BLaER1 treated with 17β-estradiol and CSF1 and Interleukin-3, amounts not matched to agents 10 nM and 100 nM (cell line): ENCODE measurements around the gene CHL1.

Source experiments
- H3K27ac ChIP-seq, 11 experiments: shearing (Covaris generic); formaldehyde crosslinking; 2 replicates each; pipeline ENCODE4 v1.8.1; 2022
- H3K27me3 ChIP-seq, 11 experiments: shearing (Covaris generic); formaldehyde crosslinking; 2 replicates each; pipeline ENCODE4 v1.8.1; 2022
- H3K36me3 ChIP-seq, 11 experiments: shearing (Covaris generic); formaldehyde crosslinking; 2 replicates each; pipeline ENCODE4 v1.8.1; 2022
- H3K4me1 ChIP-seq, 10 experiments: shearing (Covaris generic); formaldehyde crosslinking; 2 replicates each; pipeline ENCODE4 v1.8.1; 2022
- H3K4me2 ChIP-seq, 11 experiments: shearing (Covaris generic); formaldehyde crosslinking; 2 replicates each; pipeline ENCODE4 v1.8.1; 2022
- H3K4me3 ChIP-seq, 10 experiments: shearing (Covaris generic); formaldehyde crosslinking; 2 replicates each; pipeline ENCODE4 v1.8.1; 2022
- H3K9ac ChIP-seq, 11 experiments: shearing (Covaris generic); formaldehyde crosslinking; 2 replicates each; pipeline ENCODE4 v1.8.1; 2022
- H3K9me3 ChIP-seq, 11 experiments: shearing (Covaris generic); formaldehyde crosslinking; replicated peaks in 1 of 11; 2 replicates each; pipeline ENCODE4 v1.8.1; 2022
- H4K20me1 ChIP-seq, 11 experiments: shearing (Covaris generic); formaldehyde crosslinking; 2 replicates each; pipeline ENCODE4 v1.8.1; 2022
- Cebpa-rat ChIP-seq, 11 experiments: shearing (Covaris generic); IDR thresholded peaks; 2 replicates each; pipeline ENCODE4 v1.8.1; 2022

The CHL1 gene

GRCh38 chr3:204102-204501, 7.5 kb downstream of the CHL1 start:
- H3K27me3 ChIP-seq, result peaks cover 0 to 11% (median 9%) of the 10 kb centered on the region in 11 experiments; a peak in 20 of 22 replicates
- H3K4me1 ChIP-seq, result no peaks in the 10 kb centered on the region
- no peak for TF ChIP-seq Cebpa-rat (IDR thresholded peaks at IDR 0.05)

DNA sequence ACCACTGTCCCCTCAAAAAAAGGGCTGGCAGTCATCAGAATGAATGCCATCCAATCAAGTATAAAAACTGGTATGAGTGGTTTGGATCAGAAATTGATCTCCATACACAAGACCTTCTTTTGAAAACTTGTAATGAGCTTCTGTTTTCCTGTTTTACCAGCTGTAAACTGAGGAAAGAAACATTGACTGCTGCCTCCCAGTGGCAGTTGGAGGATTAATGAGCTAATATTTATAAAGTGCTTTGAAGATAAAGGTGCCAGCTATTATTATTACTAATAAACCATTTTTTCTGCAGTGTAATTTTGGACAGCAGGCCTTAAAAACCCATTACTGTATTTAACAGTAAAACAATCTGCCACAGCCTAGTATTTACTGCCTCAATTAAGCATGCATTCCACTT, 11.4 kb downstream of the CHL1 start:
- Histone ChIP-seq H4K20me1 (no peaks in the 10 kb centered on the region), H3K9ac (no peak overlapping the region), H3K4me3 (no peak overlapping the region), H3K27ac (no peak overlapping the region), H3K9me3 (no peaks in the 10 kb centered on the region), H3K27me3 (no peaks in the 10 kb centered on the region), H3K4me1 (no peaks in the 10 kb centered on the region; a peak in 1 of 20 replicates), H3K36me3 (no peaks in the 10 kb centered on the region), H3K4me2 (no peak overlapping the region)
- no peak for TF ChIP-seq Cebpa-rat (IDR thresholded peaks at IDR 0.05)

More at GRCh38 chr3:204102-204501, 7.5 kb downstream of the CHL1 start:
- Histone ChIP-seq H3K27ac (no peak overlapping the region), H3K9me3 (no peaks in the 10 kb centered on the region), H3K4me3 (no peak overlapping the region), H3K36me3 (no peaks in the 10 kb centered on the region), H3K9ac (no peak overlapping the region), H4K20me1 (no peaks in the 10 kb centered on the region), H3K4me2 (no peak overlapping the region)

DNA sequence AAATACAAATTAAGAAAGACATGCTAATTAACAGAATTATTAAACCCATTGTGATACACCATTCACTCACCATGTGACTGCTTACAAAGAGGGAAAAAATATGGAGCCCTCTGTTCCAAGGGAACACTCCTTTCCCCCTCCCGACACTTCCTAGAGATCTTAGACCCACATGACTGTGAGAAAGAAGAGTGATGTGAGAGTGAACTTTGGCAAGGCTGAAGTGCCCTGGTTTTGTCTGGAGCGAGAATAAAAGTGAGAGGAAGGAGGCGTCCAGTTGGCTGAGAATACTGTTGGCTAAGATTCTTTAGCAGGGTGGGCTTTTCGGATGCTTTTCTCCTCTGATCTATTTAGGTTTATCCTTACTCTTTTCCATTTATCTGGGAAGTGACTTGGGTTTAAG, 14.1 kb downstream of the CHL1 start:
- no peaks in the 10 kb centered on the region for H3K36me3 ChIP-seq
- no peaks in the 10 kb centered on the region for H3K27me3 ChIP-seq
- no peak overlapping the region for H3K27ac ChIP-seq
- H3K4me2 ChIP-seq, result no peak overlapping the region
- TF ChIP-seq Cebpa-rat (IDR thresholded peaks at IDR 0.05), result no peak
- H3K9me3 ChIP-seq, result no peaks in the 10 kb centered on the region
- no peak overlapping the region for H3K4me3 ChIP-seq
- H3K4me1 ChIP-seq, result no peaks in the 10 kb centered on the region; a peak in 1 of 20 replicates
- no peaks in the 10 kb centered on the region for H4K20me1 ChIP-seq
- no peak overlapping the region for H3K9ac ChIP-seq

DNA sequence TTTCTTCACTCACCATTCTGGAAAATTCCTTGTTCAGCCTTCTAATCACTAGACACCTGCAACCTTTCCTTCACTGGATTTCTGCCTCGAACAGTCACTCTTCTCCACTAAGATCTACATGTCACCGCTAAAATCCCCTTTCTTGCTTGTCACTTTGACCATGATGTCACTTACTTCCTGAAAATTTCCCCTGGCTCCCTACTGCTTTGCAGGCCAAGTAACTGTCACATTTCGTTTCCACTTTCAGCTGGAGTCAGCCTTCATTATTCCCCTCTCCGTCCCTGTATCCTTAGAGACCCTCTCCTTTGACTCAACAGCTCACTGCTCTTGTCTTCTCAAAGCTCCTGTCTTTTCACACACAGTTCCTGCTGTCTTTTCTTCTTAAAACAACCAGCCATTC, 15.9 kb downstream of the CHL1 start:
- Histone ChIP-seq H3K4me3 (no peak overlapping the region), H3K4me1 (peaks cover 0 to 6% (median 0%) of the 10 kb centered on the region in 10 experiments; a peak in 5 of 20 replicates), H3K4me2 (0 out of 22 replicates have a peak overlapping the region, but pooled peaks of 1 of the 11 experiments have one; percentile 16), H3K36me3 (no peaks in the 10 kb centered on the region), H4K20me1 (no peaks in the 10 kb centered on the region), H3K9ac (no peak overlapping the region), H3K27me3 (no peaks in the 10 kb centered on the region), H3K9me3 (no peaks in the 10 kb centered on the region), H3K27ac (no peak overlapping the region)
- TF ChIP-seq Cebpa-rat (IDR thresholded peaks at IDR 0.05), result no peak

DNA sequence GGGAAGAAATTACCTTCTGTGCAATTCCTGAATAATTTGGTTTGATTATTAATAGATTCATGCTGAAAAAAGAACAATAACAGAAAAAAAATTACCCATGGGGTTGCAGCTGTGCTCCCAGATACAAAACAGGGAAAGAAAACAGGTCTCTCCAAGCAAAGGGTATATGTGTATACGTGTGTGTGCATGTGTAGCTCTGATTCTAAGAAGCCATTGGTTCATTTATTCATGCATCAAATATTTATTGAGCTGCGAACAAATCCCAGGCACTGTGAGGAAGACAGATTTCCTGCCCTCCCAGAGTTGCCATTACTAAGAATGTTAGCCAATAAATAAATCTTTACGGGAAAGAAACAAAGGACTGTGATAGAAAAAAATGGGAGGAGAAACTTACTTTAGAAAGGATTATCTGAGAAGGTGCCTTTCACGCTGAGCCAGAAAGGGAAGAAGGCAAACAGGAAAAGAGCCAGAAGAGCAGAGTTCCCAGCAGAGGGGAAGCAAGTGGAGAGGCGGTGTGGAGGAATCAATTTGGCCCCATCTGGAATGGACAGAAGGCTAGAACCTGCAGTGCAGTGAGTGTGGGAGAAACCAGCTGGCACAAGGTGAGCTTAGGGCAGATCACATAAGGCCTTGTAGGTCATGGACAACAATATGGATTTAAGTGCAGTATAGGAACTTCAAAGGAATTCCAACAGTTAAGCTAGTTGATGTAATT, 20.7 kb downstream of the CHL1 start:
- TF ChIP-seq Cebpa-rat (IDR thresholded peaks at IDR 0.05), result no peak
- Histone ChIP-seq H3K4me1 (peaks cover 0 to 16% (median 4%) of the 10 kb centered on the region in 10 experiments; a peak in 7 of 20 replicates), H3K9me3 (peaks cover 0 to 4% (median 0%) of the 10 kb centered on the region in 11 experiments; a peak in 4 of 22 replicates), H4K20me1 (no peaks in the 10 kb centered on the region), H3K9ac (no peak overlapping the region), H3K36me3 (no peaks in the 10 kb centered on the region), H3K27ac (no peak overlapping the region), H3K4me2 (peak overlapping the region in 1 of 11 experiments; percentile 26; a peak in 2 of 22 replicates), H3K4me3 (no peak overlapping the region), H3K27me3 (no peaks in the 10 kb centered on the region)

DNA sequence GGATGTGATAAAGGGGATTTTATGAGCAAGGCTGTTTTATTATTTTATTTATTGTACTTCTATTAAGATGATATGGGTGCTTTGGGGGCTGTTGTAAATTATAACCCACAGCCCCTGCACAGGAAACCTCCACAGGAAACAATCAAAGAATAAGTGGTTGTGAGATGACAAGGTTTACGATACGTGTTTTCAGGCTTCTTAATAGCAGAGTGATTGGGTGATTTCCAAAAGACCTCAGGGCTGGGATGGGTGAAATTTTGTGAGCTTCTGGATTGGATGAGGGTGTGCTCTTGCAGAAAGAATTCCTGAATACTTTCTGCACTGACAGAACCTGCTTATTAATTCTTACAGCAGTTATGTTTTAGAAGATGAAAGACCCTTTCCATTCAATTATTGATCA, 21.4 kb downstream of the CHL1 start:
- Histone ChIP-seq H3K4me2 (peak overlapping the region in 8 of 11 experiments; percentile 8 to 46 (median 22); a peak in 8 of 22 replicates), H3K9ac (no peak overlapping the region), H3K27me3 (no peaks in the 10 kb centered on the region), H3K36me3 (no peaks in the 10 kb centered on the region), H3K4me1 (peaks cover 0 to 16% (median 4%) of the 10 kb centered on the region in 10 experiments; a peak in 6 of 20 replicates), H3K4me3 (no peak overlapping the region), H4K20me1 (no peaks in the 10 kb centered on the region), H3K27ac (no peak overlapping the region), H3K9me3 (peaks cover 1 to 11% (median 4%) of the 10 kb centered on the region in 11 experiments; a peak in 13 of 22 replicates)
- TF ChIP-seq Cebpa-rat (IDR thresholded peaks at IDR 0.05), result no peak

GRCh38 chr3:228442-229182, 32.0 kb downstream of the CHL1 start:
- Histone ChIP-seq H3K27ac (no peak overlapping the region), H3K4me2 (no peak overlapping the region), H3K27me3 (no peaks in the 10 kb centered on the region), H4K20me1 (no peaks in the 10 kb centered on the region), H3K4me1 (no peaks in the 10 kb centered on the region), H3K9ac (no peak overlapping the region), H3K4me3 (no peak overlapping the region), H3K9me3 (peaks cover 12 to 15% (median 14%) of the 10 kb centered on the region in 11 experiments), H3K36me3 (no peaks in the 10 kb centered on the region; a peak in 1 of 22 replicates)
- TF ChIP-seq Cebpa-rat (IDR thresholded peaks at IDR 0.05), result no peak

DNA sequence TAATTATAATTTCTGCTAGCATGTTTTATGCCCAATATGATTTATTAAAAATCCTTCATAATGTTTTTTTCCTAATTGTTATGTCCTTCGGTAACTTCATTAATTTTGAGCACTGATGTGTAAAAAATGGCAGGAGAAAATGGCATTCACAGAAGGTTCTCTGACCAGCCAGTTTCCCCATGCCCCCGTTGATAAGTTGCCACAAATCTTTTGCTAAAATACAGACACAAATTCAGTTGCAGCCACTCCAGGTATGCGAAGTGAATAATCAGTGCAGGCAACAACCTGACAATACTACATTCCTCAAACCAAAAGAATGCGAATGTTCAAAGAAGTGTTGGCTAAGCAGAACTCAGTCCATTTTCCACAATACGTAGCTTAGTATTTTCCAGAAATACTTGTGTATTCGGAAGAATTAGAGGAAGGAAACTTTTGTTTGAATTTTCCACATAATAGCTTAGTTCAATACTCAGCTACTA, 32.7 kb downstream of the CHL1 start:
- no peak for TF ChIP-seq Cebpa-rat (IDR thresholded peaks at IDR 0.05)
- no peak overlapping the region for H3K9ac ChIP-seq
- no peak overlapping the region for H3K4me3 ChIP-seq
- H3K27me3 ChIP-seq, result no peaks in the 10 kb centered on the region
- peaks cover 6 to 9% (median 8%) of the 10 kb centered on the region in 11 experiments for H3K9me3 ChIP-seq
- peaks cover 0 to under 1% (median 0%) of the 10 kb centered on the region in 10 experiments; a peak in 2 of 20 replicates for H3K4me1 ChIP-seq
- H3K4me2 ChIP-seq, result no peak overlapping the region
- H3K36me3 ChIP-seq, result no peaks in the 10 kb centered on the region
- no peaks in the 10 kb centered on the region for H4K20me1 ChIP-seq
- no peak overlapping the region for H3K27ac ChIP-seq

- Histone ChIP-seq H3K9me3 (0 out of 22 replicates have a peak, but pooled peaks cover 0 to 3% (median 0%) of the 10 kb centered on the region in 11 experiments), H3K9ac (no peak overlapping the region), H3K4me3 (no peak overlapping the region), H3K27ac (no peak overlapping the region), H3K36me3 (no peaks in the 10 kb centered on the region), H4K20me1 (no peaks in the 10 kb centered on the region), H3K27me3 (no peaks in the 10 kb centered on the region), H3K4me1 (peaks cover 0 to 6% (median 4%) of the 10 kb centered on the region in 10 experiments; a peak in 8 of 20 replicates), H3K4me2 (no peak overlapping the region)
- no peak for TF ChIP-seq Cebpa-rat (IDR thresholded peaks at IDR 0.05)
These were observed 40.3 kb downstream of the CHL1 start for GRCh38 chr3:236881-237280.
